ENCODE results near the gene ACVR1B. TPM values are rescaled to one million over a fixed set of nuclear protein-coding genes. Genes with fewer than 3 reads are reported as not detected.

ACVR1B gene
- total RNA-seq, 1 experiment from 2014 or later = 112 TPM

DNA sequence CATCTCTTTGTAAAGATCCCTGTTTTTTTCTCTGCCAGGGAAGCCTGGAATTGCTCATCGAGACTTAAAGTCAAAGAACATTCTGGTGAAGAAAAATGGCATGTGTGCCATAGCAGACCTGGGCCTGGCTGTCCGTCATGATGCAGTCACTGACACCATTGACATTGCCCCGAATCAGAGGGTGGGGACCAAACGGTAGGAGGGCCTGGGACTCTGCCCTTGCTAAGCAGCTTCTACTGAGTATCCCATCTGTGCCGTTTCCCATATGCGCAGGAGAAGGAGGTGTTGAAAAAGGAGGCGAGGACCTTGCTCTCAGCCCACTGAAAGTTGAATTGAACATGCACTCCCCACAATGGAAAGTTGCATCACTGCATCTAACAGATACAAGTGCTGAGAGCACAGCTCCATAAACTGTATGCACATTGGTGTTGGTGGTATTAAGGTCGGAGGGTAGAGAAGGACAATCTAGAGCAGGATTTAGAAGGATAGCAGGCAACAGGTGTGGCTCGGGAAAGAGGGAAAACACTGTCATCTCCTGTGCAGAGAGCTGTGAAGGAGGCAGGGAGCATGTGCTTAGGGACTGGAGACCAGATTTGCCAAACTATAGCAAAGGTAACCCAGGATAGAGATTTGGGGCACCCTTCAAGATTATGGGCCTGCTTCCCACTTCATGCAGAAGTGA lies 33.8 kb downstream of the ACVR1B start:
- TF ChIP-seq, protein P1, sequence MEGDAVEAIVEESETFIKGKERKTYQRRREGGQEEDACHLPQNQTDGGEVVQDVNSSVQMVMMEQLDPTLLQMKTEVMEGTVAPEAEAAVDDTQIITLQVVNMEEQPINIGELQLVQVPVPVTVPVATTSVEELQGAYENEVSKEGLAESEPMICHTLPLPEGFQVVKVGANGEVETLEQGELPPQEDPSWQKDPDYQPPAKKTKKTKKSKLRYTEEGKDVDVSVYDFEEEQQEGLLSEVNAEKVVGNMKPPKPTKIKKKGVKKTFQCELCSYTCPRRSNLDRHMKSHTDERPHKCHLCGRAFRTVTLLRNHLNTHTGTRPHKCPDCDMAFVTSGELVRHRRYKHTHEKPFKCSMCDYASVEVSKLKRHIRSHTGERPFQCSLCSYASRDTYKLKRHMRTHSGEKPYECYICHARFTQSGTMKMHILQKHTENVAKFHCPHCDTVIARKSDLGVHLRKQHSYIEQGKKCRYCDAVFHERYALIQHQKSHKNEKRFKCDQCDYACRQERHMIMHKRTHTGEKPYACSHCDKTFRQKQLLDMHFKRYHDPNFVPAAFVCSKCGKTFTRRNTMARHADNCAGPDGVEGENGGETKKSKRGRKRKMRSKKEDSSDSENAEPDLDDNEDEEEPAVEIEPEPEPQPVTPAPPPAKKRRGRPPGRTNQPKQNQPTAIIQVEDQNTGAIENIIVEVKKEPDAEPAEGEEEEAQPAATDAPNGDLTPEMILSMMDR (IDR thresholded peaks at IDR 0.05; ENCODE audit: insufficient read depth in 1 of 2, low read depth in 1 of 2, low read length in 1 of 2, severe bottlenecking in 1 of 2, unreplicated experiment in 1 of 2) = no peak
- Histone ChIP-seq H3K4me1 (peaks cover 6% of the 10 kb centered on the region; the same call in 1 of the 2 replicates), H3K9me3 (no peaks in the 10 kb centered on the region), H3K36me3 (ENCODE audit: control insufficient read depth, insufficient read depth, low read length) (peaks cover 12% of the 10 kb centered on the region), H3K4me3 (ENCODE audit: low read depth, low read length) (no peak overlapping the region), H3K27me3 (replicated peaks; ENCODE audit: control insufficient read depth, insufficient read depth, low read length) (no peaks in the 10 kb centered on the region)
- no peak overlapping the region for H3K4me3 Mint-ChIP-seq (ENCODE audit: unreplicated experiment)
- H3K9me3 Mint-ChIP-seq (ENCODE audit: unreplicated experiment) = no peaks in the 10 kb centered on the region
- DNase-seq = no peak
- ChIA-PET POLR2A (no interaction called here), CTCF (interaction anchor here (0.6 to 1.7 kb wide), 3 partner anchors 8 to 110 kb away, joined by 3 to 8 read pairs (median 5); no protein-coding TSS in a partner anchor)
- H3K4me1 Mint-ChIP-seq (ENCODE audit: low read depth, unreplicated experiment) = peaks cover 12% of the 10 kb centered on the region
- peaks cover 89% of the 10 kb centered on the region for H3K36me3 Mint-ChIP-seq (ENCODE audit: insufficient read depth, unreplicated experiment)
- intact Hi-C loops (cut with micrococcal nuclease; ENCODE audit: unreplicated experiment) = no loop called here
- no TSS peak for BruUV-seq (replicated peaks)
- no peaks in the 10 kb centered on the region for H3K27me3 Mint-ChIP-seq (ENCODE audit: insufficient read depth, unreplicated experiment)
- no peak overlapping the region for H3K27ac Mint-ChIP-seq (ENCODE audit: unreplicated experiment)

DNA sequence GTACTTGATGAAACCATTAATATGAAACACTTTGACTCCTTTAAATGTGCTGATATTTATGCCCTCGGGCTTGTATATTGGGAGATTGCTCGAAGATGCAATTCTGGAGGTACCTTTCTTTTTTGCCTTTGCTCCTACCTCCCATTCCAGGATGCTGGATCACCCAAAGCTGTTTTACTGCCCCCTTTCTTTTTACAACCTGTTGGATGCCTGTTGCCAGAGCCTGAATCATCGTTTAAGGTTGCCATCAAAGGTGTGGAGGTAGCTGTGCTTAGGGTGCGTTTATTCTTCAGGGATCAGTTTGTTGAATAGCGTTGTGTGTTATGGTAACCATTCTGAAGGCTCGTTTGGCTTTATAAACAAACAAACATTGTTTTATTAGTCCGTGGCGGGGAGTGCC lies 35.3 kb downstream of the ACVR1B start:
- peaks cover 89% of the 10 kb centered on the region for H3K36me3 Mint-ChIP-seq (ENCODE audit: insufficient read depth, unreplicated experiment)
- intact Hi-C loops (cut with micrococcal nuclease; ENCODE audit: unreplicated experiment) = no loop called here
- CTCF ChIA-PET = no interaction called here
- H3K4me3 Mint-ChIP-seq (ENCODE audit: unreplicated experiment) = no peak overlapping the region
- BruUV-seq (replicated peaks) = no TSS peak
- H3K36me3 ChIP-seq (ENCODE audit: control insufficient read depth, insufficient read depth, low read length) = peaks cover 8% of the 10 kb centered on the region
- no peaks in the 10 kb centered on the region for H3K27me3 Mint-ChIP-seq (ENCODE audit: insufficient read depth, unreplicated experiment)
- TF ChIP-seq, protein P1 (IDR thresholded peaks at IDR 0.05; ENCODE audit: insufficient read depth in 1 of 2, low read depth in 1 of 2, low read length in 1 of 2, severe bottlenecking in 1 of 2, unreplicated experiment in 1 of 2) = no peak
- no peaks in the 10 kb centered on the region for H3K27me3 ChIP-seq (replicated peaks; ENCODE audit: control insufficient read depth, insufficient read depth, low read length)
- no peaks in the 10 kb centered on the region for H3K9me3 ChIP-seq
- peaks cover 6% of the 10 kb centered on the region for H3K4me1 Mint-ChIP-seq (ENCODE audit: low read depth, unreplicated experiment)
- no peaks in the 10 kb centered on the region for H3K4me1 ChIP-seq
- POLR2A ChIA-PET = no interaction called here
- DNase-seq = no peak
- no peak overlapping the region for H3K4me3 ChIP-seq (ENCODE audit: low read depth, low read length)
- H3K9me3 Mint-ChIP-seq (ENCODE audit: unreplicated experiment) = no peaks in the 10 kb centered on the region
- no peak overlapping the region for H3K27ac Mint-ChIP-seq (ENCODE audit: unreplicated experiment)

DNA sequence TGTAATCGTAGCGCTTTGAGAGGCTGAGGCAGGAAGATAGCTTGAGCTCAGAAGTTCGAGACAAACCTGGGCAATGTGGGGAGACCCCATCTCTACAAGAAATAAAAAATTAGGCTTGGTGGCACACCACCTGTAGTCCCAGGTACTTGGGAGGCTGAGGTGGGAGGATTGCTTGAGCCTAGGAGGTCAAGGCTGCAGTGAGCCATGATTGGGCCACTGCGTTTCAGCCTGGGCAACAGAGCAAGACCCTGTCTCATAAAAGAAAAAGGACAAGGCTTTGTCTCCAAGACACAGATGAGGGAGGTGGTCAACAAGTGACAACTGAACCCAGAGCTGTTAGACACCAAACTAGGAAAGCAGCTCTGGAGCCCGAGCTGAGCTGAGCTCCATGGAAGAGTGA lies 40.7 kb downstream of the ACVR1B start:
- intact Hi-C loops (cut with micrococcal nuclease; ENCODE audit: unreplicated experiment) = no loop called here
- ChIA-PET POLR2A (no interaction called here), CTCF (interaction anchor here (0.6 to 3.4 kb wide), 13 partner anchors 12 to 129 kb away, joined by 3 to 30 read pairs (median 3); no protein-coding TSS in a partner anchor)
- Mint-ChIP-seq H3K9me3 (ENCODE audit: unreplicated experiment) (no peaks in the 10 kb centered on the region), H3K4me1 (ENCODE audit: low read depth, unreplicated experiment) (peaks cover 6% of the 10 kb centered on the region), H3K4me3 (ENCODE audit: unreplicated experiment) (no peak overlapping the region), H3K36me3 (ENCODE audit: insufficient read depth, unreplicated experiment) (peaks cover 91% of the 10 kb centered on the region), H3K27me3 (ENCODE audit: insufficient read depth, unreplicated experiment) (no peaks in the 10 kb centered on the region), H3K27ac (ENCODE audit: unreplicated experiment) (peak overlapping the region; percentile 11)
- no peak for DNase-seq
- Histone ChIP-seq H3K4me3 (ENCODE audit: low read depth, low read length) (no peak overlapping the region), H3K4me1 (no peaks in the 10 kb centered on the region), H3K9me3 (no peaks in the 10 kb centered on the region), H3K27me3 (replicated peaks; ENCODE audit: control insufficient read depth, insufficient read depth, low read length) (no peaks in the 10 kb centered on the region), H3K36me3 (ENCODE audit: control insufficient read depth, insufficient read depth, low read length) (peaks cover 10% of the 10 kb centered on the region; the same call in 1 of the 2 replicates)
- no TSS peak for BruUV-seq (replicated peaks)
- TF ChIP-seq, protein P1 (IDR thresholded peaks at IDR 0.05; ENCODE audit: insufficient read depth in 1 of 2, low read depth in 1 of 2, low read length in 1 of 2, severe bottlenecking in 1 of 2, unreplicated experiment in 1 of 2) = no peak

Data from Caco-2 (cell line).